Endometrium (tissue), 2 donors: ENCODE data around the gene CD58.
"Not testable (repeated sequence)": the region's sequence is repeated elsewhere in the genome, so short reads cannot be mapped to it uniquely, and the experiment has no call there.

Experiments
- FAIRE-seq: peaks from 2 replicates; lab custom pipeline; 2012; peaks lifted over from hg19 to GRCh38; lab: Jason Lieb, UNC
- donor health status: control.
- donor health status: control.

The CD58 gene

GRCh38 chr1:116570358-116571214 lies at the start of gene CD58:
Gene CD58, minus strand, starts transcription at chr1:116571026. Its CDS starts 54 bp downstream, at chr1:116570972.
- no peak for FAIRE-seq

- not testable (repeated sequence) for FAIRE-seq
These were observed 49.6 kb upstream of the CD58 start for GRCh38 chr1:116620392-116620791.

- FAIRE-seq = not testable (repeated sequence)
These were observed 48.3 kb upstream of the CD58 start for GRCh38 chr1:116619106-116619505.

GRCh38 chr1:116617808-116618207 lies 47.0 kb upstream of the CD58 start:
- FAIRE-seq = not testable (repeated sequence)

- not testable (repeated sequence) for FAIRE-seq
These were observed 43.0 kb upstream of the CD58 start for GRCh38 chr1:116613825-116614224.

- not testable (repeated sequence) for FAIRE-seq
These were observed 39.1 kb upstream of the CD58 start for GRCh38 chr1:116609801-116610371.

GRCh38 chr1:116608841-116609240 lies 38.0 kb upstream of the CD58 start:
- not testable (repeated sequence) for FAIRE-seq

- FAIRE-seq = not testable (repeated sequence)
These were observed 37.3 kb upstream of the CD58 start for GRCh38 chr1:116608151-116608550.

- FAIRE-seq = not testable (repeated sequence)
These were observed 36.6 kb upstream of the CD58 start for GRCh38 chr1:116607463-116607862.

- not testable (repeated sequence) for FAIRE-seq
These were observed 35.2 kb upstream of the CD58 start for GRCh38 chr1:116606067-116606466.

- FAIRE-seq = no peak
These were observed 34.5 kb upstream of the CD58 start for GRCh38 chr1:116605315-116605714.

- FAIRE-seq = not testable (repeated sequence)
These were observed 33.6 kb upstream of the CD58 start for GRCh38 chr1:116604408-116604807.

- not testable (repeated sequence) for FAIRE-seq
These were observed 32.8 kb upstream of the CD58 start for GRCh38 chr1:116603646-116604045.

GRCh38 chr1:116599369-116599768 lies 28.5 kb upstream of the CD58 start:
- not testable (repeated sequence) for FAIRE-seq

- not testable (repeated sequence) for FAIRE-seq
These were observed 27.7 kb upstream of the CD58 start for GRCh38 chr1:116598420-116599036.

- FAIRE-seq = not testable (repeated sequence)
These were observed 26.6 kb upstream of the CD58 start for GRCh38 chr1:116597388-116597787.

GRCh38 chr1:116596742-116597307 lies 26.0 kb upstream of the CD58 start:
- not testable (repeated sequence) for FAIRE-seq

GRCh38 chr1:116595946-116596741 lies 25.3 kb upstream of the CD58 start:
- FAIRE-seq = not testable (repeated sequence)

- not testable (repeated sequence) for FAIRE-seq
These were observed 24.4 kb upstream of the CD58 start for GRCh38 chr1:116595065-116595840.

- FAIRE-seq = not testable (repeated sequence)
These were observed 23.2 kb upstream of the CD58 start for GRCh38 chr1:116593977-116594376.

GRCh38 chr1:116593401-116593800 lies 22.6 kb upstream of the CD58 start:
- FAIRE-seq = not testable (repeated sequence)
